ENCODE results near the gene BACE2. TPM values are rescaled to one million over a fixed set of nuclear protein-coding genes. Genes with fewer than 3 reads are reported as not detected.
"Not testable (repeated sequence)": the region's sequence is repeated elsewhere in the genome, so short reads cannot be mapped to it uniquely, and the experiment has no call there.

BACE2 gene
- total RNA-seq, 1 experiment from 2014 or later, result 14.2 TPM

GRCh38 chr21:41241341-41241740 is 73.4 kb downstream of the BACE2 start:
- Histone ChIP-seq H3K4me3 (ENCODE audit: insufficient read depth, low read depth, low read length) (no peak overlapping the region), H3K36me3 (replicated peaks; ENCODE audit: control insufficient read depth, insufficient read depth, low read length) (no peaks in the 10 kb centered on the region), H3K27me3 (ENCODE audit: control insufficient read depth, insufficient read depth, low read length) (no peaks in the 10 kb centered on the region)
- no peak for DNase-seq

DNA sequence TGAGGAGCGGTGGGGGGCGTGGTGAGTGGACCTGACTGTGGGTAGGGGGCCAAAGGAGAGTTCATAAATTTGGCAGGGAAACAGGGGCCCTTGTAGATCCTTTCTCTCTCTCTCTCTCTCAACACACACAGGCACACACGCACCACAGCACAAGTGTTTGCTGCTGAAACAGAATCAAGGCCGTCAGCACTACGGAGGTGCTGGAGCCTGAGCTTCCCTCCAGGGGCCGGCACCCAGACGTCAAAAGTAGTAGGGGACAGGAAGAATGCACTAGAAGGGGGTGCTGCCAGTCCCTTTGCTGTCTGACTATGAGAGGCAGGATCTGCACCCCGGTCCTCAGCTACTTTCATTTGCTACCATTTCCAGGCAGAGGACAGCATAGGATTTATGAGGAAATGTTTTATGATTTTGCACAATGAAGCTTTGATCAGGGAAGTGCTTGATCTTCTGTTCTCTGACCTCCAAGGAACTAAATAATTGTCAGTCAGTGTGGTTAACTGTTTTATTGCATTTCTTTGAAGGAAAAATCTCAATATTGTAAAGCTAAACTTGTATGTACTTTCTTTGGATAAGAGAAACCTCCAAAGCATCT is 74.4 kb downstream of the BACE2 start:
- DNase-seq, result no peak
- no peaks in the 10 kb centered on the region for H3K36me3 ChIP-seq (replicated peaks; ENCODE audit: control insufficient read depth, insufficient read depth, low read length)
- no peaks in the 10 kb centered on the region for H3K27me3 ChIP-seq (ENCODE audit: control insufficient read depth, insufficient read depth, low read length)
- no peak overlapping the region for H3K4me3 ChIP-seq (ENCODE audit: insufficient read depth, low read depth, low read length)

DNA sequence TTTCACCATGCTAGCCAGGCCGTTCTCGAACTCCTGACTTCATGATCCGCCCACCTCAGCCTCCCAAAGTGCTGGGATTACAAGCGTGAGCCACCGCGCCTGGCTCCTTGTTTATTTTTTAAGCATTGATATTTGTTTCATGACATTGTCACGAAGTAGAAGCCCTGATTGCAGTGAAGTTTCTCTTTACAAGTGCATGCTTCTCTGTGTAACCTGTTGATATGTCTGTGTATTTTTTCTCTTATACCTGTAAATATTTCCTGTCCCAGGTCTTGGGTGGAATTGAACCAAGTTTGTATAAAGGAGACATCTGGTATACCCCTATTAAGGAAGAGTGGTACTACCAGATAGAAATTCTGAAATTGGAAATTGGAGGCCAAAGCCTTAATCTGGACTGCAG is 75.1 kb downstream of the BACE2 start:
- H3K27me3 ChIP-seq (ENCODE audit: control insufficient read depth, insufficient read depth, low read length), result no peaks in the 10 kb centered on the region
- no peaks in the 10 kb centered on the region for H3K36me3 ChIP-seq (replicated peaks; ENCODE audit: control insufficient read depth, insufficient read depth, low read length)
- H3K4me3 ChIP-seq (ENCODE audit: insufficient read depth, low read depth, low read length), result no peak overlapping the region
- no peak for DNase-seq

DNA sequence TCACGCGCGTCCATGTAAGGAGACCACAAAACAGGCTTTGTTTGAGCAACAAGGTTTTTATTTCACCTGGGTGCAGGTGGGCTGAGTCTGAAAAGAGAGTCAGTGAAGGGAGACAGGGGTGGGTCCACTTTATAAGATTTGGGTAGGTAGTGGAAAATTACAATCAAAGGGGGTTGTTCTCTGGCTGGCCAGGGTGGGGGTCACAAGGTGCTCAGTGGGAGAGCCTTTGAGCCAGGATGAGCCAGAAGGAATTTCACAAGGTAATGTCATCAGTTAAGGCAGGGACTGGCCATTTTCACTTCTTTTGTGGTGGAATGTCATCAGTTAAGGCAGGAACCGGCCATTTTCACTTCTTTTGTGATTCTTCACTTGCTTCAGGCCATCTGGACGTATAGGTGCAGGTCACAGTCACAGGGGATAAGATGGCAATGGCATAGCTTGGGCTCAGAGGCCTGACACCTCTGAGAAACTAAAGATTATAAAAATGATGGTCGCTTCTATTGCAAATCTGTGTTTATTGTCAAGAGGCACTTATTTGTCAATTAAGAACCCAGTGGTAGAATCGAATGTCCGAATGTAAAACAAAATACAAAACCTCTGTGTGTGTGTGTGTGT is 76.4 kb downstream of the BACE2 start:
- not testable (repeated sequence) for H3K36me3 ChIP-seq (replicated peaks; ENCODE audit: control insufficient read depth, insufficient read depth, low read length); H3K27me3 ChIP-seq (ENCODE audit: control insufficient read depth, insufficient read depth, low read length); DNase-seq

GRCh38 chr21:41245509-41246135 is 77.7 kb downstream of the BACE2 start:
- H3K27me3 ChIP-seq (ENCODE audit: control insufficient read depth, insufficient read depth, low read length), result no peaks in the 10 kb centered on the region
- no peaks in the 10 kb centered on the region for H3K36me3 ChIP-seq (replicated peaks; ENCODE audit: control insufficient read depth, insufficient read depth, low read length)
- DNase-seq, result no peak

More for the DNA sequence above, 76.4 kb downstream of the BACE2 start:
- not testable (repeated sequence) for H3K4me3 ChIP-seq (ENCODE audit: insufficient read depth, low read depth, low read length)

DNA sequence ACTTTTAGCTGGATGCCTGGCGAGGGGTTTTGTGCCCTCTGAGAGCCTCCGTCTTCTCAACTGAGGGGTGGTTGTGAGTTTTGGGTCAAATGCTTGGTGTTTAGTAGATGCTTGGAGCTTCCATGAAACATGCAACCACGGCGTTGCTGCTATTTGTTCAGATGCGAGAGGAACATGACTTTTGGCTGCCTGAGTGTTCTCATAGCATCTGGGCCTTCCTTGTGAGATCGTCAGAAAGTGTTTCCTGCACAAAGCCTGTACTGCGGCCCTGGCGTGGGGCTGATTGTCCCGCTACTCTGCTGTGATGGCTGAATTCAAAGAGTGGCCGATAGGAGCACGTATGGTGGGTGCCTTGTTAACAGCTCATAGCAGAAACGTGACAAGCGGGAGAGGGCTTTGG is 78.8 kb downstream of the BACE2 start:
- Histone ChIP-seq H3K36me3 (replicated peaks; ENCODE audit: control insufficient read depth, insufficient read depth, low read length) (no peaks in the 10 kb centered on the region), H3K4me3 (ENCODE audit: insufficient read depth, low read depth, low read length) (no peak overlapping the region), H3K27me3 (ENCODE audit: control insufficient read depth, insufficient read depth, low read length) (no peaks in the 10 kb centered on the region)
- DNase-seq, result no peak

More at GRCh38 chr21:41245509-41246135, 77.7 kb downstream of the BACE2 start:
- no peak overlapping the region for H3K4me3 ChIP-seq (ENCODE audit: insufficient read depth, low read depth, low read length)

- Histone ChIP-seq H3K4me3 (ENCODE audit: insufficient read depth, low read depth, low read length) (no peak overlapping the region), H3K27me3 (ENCODE audit: control insufficient read depth, insufficient read depth, low read length) (no peaks in the 10 kb centered on the region), H3K36me3 (replicated peaks; ENCODE audit: control insufficient read depth, insufficient read depth, low read length) (no peaks in the 10 kb centered on the region)
- no peak for DNase-seq
These were observed 79.9 kb downstream of the BACE2 start for GRCh38 chr21:41247561-41248545.

DNA sequence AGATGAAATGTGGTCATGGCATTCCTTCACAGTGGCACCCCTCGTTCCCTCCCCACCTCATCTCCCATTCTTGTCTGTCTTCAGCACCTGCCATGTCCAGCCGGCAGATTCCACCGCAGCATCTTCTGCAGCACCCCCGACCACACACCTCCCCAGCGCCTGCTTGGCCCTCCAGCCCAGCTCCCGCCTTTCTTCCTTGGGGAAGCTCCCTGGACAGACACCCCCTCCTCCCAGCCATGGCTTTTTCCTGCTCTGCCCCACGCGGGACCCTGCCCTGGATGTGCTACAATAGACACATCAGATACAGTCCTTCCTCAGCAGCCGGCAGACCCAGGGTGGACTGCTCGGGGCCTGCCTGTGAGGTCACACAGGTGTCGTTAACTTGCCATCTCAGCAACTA is 81.5 kb downstream of the BACE2 start:
- Histone ChIP-seq H3K36me3 (replicated peaks; ENCODE audit: control insufficient read depth, insufficient read depth, low read length) (no peaks in the 10 kb centered on the region), H3K27me3 (ENCODE audit: control insufficient read depth, insufficient read depth, low read length) (no peaks in the 10 kb centered on the region), H3K4me3 (ENCODE audit: insufficient read depth, low read depth, low read length) (no peak overlapping the region)
- no peak for DNase-seq

DNA sequence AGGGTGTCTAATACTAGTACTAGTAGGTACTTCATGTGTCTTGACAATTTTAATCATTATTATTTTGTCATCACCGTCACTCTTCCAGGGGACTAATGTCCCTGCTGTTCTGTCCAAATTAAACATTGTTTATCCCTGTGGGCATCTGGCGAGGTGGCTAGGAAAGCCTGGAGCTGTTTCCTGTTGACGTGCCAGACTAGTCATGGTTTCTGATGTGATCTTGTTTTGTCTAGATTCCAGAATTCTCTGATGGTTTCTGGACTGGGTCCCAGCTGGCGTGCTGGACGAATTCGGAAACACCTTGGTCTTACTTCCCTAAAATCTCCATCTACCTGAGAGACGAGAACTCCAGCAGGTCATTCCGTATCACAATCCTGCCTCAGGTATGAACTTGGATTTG is 82.6 kb downstream of the BACE2 start:
- no peak for DNase-seq
- H3K27me3 ChIP-seq (ENCODE audit: control insufficient read depth, insufficient read depth, low read length), result no peaks in the 10 kb centered on the region
- H3K36me3 ChIP-seq (replicated peaks; ENCODE audit: control insufficient read depth, insufficient read depth, low read length), result no peaks in the 10 kb centered on the region
- H3K4me3 ChIP-seq (ENCODE audit: insufficient read depth, low read depth, low read length), result no peak overlapping the region

DNA sequence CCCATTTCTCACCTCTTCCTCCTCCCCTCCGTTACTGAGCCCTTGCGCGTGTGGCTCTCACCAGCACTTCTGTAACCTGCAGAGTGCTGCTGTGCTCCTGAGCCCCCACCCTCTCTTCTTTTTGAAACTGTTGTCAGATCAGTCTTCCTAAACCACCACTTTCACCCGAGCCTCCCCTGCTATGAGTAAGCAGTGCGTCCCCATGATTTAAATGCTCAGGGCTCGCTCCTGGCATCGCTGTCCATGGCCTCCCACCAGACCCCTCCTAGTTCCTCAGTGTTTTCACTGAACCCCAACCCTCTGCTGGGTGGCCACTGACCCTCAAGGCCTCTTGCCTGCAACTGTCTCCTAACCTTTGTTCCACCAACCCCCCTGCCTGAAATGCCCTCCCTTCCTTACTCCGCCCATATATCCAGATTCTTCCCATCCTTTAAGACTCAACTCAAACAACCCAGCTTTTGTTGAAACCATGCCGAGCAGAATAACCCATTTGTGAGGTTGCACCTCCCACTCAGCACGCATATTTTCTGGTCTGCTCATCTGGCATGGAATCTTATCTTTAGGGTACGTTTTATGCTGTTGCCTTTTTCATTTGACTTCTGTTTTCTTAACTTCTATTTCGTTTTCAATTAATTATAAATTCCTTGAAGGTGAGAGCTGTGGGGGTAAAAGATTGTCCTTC is 84.1 kb downstream of the BACE2 start:
- H3K4me3 ChIP-seq (ENCODE audit: insufficient read depth, low read depth, low read length), result no peak overlapping the region
- H3K27me3 ChIP-seq (ENCODE audit: control insufficient read depth, insufficient read depth, low read length), result no peaks in the 10 kb centered on the region
- no peak for DNase-seq
- no peaks in the 10 kb centered on the region for H3K36me3 ChIP-seq (replicated peaks; ENCODE audit: control insufficient read depth, insufficient read depth, low read length)

DNA sequence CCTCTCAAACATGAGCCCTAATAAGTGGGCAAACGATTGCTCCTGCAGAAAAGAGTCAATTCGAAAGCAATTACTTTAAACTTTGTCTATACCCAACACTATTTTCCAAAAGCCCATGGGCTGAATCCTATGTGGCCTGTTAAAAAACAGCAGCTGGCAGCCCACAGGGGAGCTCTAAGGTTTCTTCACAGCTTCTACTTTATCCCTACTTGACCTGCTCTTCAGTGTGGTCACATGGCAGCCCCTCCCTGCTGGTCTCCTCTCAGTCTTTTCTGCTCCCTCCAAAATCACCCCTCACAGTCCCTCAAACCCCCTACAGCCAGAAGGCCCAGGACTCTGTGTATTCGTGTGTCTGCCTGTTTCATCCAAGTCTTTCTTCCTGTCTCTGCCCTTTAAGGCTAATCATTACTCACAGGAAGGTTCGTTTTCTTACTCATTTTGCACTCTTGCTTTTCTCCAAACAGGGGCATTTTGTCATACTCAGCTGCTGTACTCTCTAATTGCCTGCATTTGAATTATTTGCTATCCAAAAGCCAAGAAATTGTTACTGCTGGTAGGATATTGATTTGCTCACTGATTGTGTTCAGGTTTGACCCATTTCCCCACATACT is 86.2 kb downstream of the BACE2 start:
- Histone ChIP-seq H3K27me3 (ENCODE audit: control insufficient read depth, insufficient read depth, low read length) (no peaks in the 10 kb centered on the region), H3K36me3 (replicated peaks; ENCODE audit: control insufficient read depth, insufficient read depth, low read length) (no peaks in the 10 kb centered on the region), H3K4me3 (ENCODE audit: insufficient read depth, low read depth, low read length) (no peak overlapping the region)
- no peak for DNase-seq

- Histone ChIP-seq H3K36me3 (replicated peaks; ENCODE audit: control insufficient read depth, insufficient read depth, low read length) (no peaks in the 10 kb centered on the region), H3K4me3 (ENCODE audit: insufficient read depth, low read depth, low read length) (no peak overlapping the region), H3K27me3 (ENCODE audit: control insufficient read depth, insufficient read depth, low read length) (no peaks in the 10 kb centered on the region)
- no peak for DNase-seq
These were observed 87.2 kb downstream of the BACE2 start for GRCh38 chr21:41255190-41255589.

- H3K27me3 ChIP-seq (ENCODE audit: control insufficient read depth, insufficient read depth, low read length); DNase-seq; H3K36me3 ChIP-seq (replicated peaks; ENCODE audit: control insufficient read depth, insufficient read depth, low read length); H3K4me3 ChIP-seq (ENCODE audit: insufficient read depth, low read depth, low read length): not testable (repeated sequence)
These were observed 88.3 kb downstream of the BACE2 start for GRCh38 chr21:41256231-41256630.
